ENCODE data around the gene PLAAT4.

Gene PLAAT4

GRCh38 chr11:63504054-63504453, 32.6 kb upstream of the PLAAT4 start:
- no peak for DNase-seq (ENCODE audit: low spot score)
- TF ChIP-seq, protein P1, sequence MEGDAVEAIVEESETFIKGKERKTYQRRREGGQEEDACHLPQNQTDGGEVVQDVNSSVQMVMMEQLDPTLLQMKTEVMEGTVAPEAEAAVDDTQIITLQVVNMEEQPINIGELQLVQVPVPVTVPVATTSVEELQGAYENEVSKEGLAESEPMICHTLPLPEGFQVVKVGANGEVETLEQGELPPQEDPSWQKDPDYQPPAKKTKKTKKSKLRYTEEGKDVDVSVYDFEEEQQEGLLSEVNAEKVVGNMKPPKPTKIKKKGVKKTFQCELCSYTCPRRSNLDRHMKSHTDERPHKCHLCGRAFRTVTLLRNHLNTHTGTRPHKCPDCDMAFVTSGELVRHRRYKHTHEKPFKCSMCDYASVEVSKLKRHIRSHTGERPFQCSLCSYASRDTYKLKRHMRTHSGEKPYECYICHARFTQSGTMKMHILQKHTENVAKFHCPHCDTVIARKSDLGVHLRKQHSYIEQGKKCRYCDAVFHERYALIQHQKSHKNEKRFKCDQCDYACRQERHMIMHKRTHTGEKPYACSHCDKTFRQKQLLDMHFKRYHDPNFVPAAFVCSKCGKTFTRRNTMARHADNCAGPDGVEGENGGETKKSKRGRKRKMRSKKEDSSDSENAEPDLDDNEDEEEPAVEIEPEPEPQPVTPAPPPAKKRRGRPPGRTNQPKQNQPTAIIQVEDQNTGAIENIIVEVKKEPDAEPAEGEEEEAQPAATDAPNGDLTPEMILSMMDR (conservative IDR thresholded peaks at IDR 0.05; ENCODE audit: low read depth) = no peak
- H3K27ac ChIP-seq = no peak overlapping the region
- POLR2A ChIA-PET (ENCODE audit: low non-redundant PET) = no interaction called here
- CTCF ChIA-PET = no interaction called here

DNA sequence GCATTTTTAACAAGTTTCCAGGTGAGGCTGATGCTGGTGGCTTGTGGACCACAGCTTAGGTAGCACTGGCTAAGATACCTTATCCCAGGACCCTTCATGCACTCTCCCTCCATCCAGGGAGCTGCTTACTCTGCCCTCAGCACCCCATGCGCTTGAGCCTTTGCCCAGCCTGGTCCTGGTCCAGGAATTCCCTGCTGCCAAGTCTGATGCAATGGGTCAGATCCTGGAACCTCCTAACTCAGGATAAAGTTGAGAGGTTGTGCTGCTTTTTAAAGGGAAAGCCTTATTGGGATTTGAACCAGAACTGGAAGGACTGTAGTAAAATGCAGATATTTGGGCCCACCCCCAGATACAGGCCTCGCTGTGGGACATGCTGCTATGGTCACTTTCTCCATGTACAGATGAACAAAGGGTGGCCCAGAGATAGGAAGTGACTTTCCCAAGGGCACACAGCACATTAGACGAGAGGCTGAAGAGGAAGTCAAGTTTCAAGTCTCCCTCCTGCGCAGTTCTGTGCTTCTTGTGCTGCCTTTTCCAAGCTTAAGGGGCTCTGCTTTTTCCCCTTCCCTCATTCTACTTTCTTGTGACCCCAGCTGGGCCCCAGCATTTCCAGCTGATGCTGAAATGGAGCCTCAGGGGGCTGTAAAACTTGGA, 31.5 kb upstream of the PLAAT4 start:
- TF ChIP-seq, protein P1 (conservative IDR thresholded peaks at IDR 0.05; ENCODE audit: low read depth) = no peak
- DNase-seq (ENCODE audit: low spot score) = no peak
- no peak overlapping the region for H3K27ac ChIP-seq
- ChIA-PET POLR2A (ENCODE audit: low non-redundant PET) (no interaction called here), CTCF (interaction anchor here (0.6 kb wide), 1 partner anchor 32 kb away, joined by 4 read pairs; no protein-coding TSS in a partner anchor)

DNA sequence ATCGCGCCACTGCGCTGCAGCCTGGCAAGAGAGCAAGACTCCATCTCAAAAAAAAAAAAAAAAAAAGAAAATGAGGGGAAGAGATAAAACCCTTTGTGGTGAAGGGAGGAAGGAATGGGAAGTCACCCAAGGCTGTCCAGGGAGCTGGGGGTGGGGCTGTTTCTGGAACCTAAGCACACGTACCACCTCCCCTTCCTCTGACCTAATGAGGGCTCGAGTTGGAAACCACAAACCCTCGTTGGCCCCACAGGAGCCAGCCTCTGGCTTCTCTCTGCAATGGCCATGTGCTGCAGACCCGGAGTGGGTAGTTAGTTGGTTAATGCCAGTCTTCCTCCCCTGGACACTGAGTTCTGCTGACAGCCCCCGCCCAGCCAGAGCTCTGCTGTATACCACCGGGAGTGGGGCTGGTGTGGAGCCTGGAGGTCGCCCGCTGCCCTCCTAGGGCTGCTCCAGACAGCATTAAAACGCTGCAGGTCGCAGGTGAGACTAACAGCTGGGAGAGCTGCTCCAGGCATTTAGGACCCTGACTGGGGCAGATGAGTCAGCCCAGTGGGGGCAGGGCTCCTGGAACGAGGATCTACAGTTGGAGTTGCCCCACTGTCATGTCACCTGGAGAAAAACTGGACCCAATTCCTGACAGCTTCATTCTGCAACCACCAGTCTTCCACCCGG, 30.6 kb upstream of the PLAAT4 start, which contains the start of gene LGALS12:
LGALS12 (plus strand) TSS at position 228 of the 672 bp plus-strand sequence; CDS start at position 603, 375 bp downstream.
- POLR2A ChIA-PET (ENCODE audit: low non-redundant PET) = no interaction called here
- TF ChIP-seq, protein P1 (conservative IDR thresholded peaks at IDR 0.05; ENCODE audit: low read depth) = no peak
- no peak for DNase-seq (ENCODE audit: low spot score)
- CTCF ChIA-PET = no interaction called here
- H3K27ac ChIP-seq = no peak within 1 kb of the TSS

DNA sequence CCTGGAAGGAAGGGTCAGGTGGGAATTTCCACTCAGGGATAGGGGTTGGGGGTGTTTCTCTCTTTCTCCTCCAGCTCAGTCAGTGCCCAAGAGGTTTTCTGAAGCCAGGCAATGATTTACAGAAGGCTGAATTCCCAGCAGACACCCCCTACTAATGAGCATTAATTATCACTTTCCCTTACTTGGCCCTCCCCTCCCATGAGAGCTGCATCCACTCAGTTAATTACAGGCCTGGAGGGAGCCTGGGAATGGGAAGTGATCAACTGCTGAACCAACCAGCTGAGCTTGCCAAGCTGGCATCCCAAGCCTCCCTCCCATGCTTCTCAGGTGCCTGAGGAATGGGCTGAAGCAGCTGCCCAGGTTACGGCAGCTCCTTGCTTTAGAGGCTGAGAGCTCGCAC, 29.7 kb upstream of the PLAAT4 start:
- ChIA-PET POLR2A (ENCODE audit: low non-redundant PET) (no interaction called here), CTCF (interaction anchor here (0.6 to 1.1 kb wide), 2 partner anchors 14 to 143 kb away, joined by 3 to 4 read pairs; no protein-coding TSS in a partner anchor)
- TF ChIP-seq, protein P1 (conservative IDR thresholded peaks at IDR 0.05; ENCODE audit: low read depth) = no peak
- DNase-seq (ENCODE audit: low spot score) = no peak
- no peak overlapping the region for H3K27ac ChIP-seq

DNA sequence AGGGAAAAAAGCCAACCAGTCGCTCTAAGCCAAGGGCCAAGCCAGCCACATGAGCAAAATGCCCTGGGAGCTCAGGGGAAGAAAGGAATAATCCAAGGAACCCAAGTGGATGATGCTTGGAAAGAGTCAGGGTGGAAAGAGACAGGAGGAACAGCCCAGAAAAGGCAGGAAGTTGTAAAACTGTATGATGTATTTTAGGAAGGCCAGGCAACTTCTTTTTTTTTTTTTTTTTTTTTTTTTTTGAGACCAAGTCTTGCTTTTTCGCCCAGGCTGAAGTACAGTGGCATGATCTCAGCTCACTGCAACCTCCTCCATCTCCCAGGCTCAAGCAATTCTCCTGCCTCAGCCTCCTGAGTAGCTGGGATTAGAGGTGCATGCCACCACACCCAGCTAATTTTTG, 29.1 kb upstream of the PLAAT4 start:
- no peak overlapping the region for H3K27ac ChIP-seq
- TF ChIP-seq, protein P1 (conservative IDR thresholded peaks at IDR 0.05; ENCODE audit: low read depth) = no peak
- CTCF ChIA-PET = interaction anchor here (1.1 kb wide), 1 partner anchor 14 kb away, joined by 3 read pairs; no protein-coding TSS in a partner anchor
- POLR2A ChIA-PET (ENCODE audit: low non-redundant PET) = no interaction called here
- no peak for DNase-seq (ENCODE audit: low spot score)

GRCh38 chr11:63508009-63508408, 28.6 kb upstream of the PLAAT4 start:
- TF ChIP-seq, protein P1 (conservative IDR thresholded peaks at IDR 0.05; ENCODE audit: low read depth) = no peak
- ChIA-PET POLR2A (ENCODE audit: low non-redundant PET) (no interaction called here), CTCF (interaction anchor here (0.6 kb wide), 1 partner anchor 50 kb away, joined by 3 read pairs; no protein-coding TSS in a partner anchor)
- H3K27ac ChIP-seq = no peak overlapping the region
- DNase-seq (ENCODE audit: low spot score) = no peak
